H9 (cell line): ENCODE measurements around the gene TOMM70. TPM values are rescaled to one million over a fixed set of nuclear protein-coding genes. Genes with fewer than 3 reads are reported as not detected.
"Not testable (repeated sequence)": the region's sequence is repeated elsewhere in the genome, so short reads cannot be mapped to it uniquely, and the experiment has no call there.

ENCODE experiments used
- DNase-seq: peaks from one replicate; pipeline ENCODE4 v3.0.0-alpha.2; 2017
- H2AFZ ChIP-seq: one replicate; pipeline ENCODE4 v1.6.1; 2013; ENCODE audit warnings: mild to moderate bottlenecking, low read length, control low read depth, moderate library complexity
- H2AK5ac ChIP-seq: 2 replicates; pipeline ENCODE4 v1.6.1; 2013; ENCODE audit warnings: low read length, control low read depth, mixed read lengths; ENCODE audit not compliant: insufficient read length
- H2BK120ac ChIP-seq: one replicate; pipeline ENCODE4 v1.6.1; 2013; ENCODE audit warnings: low read depth, mild to moderate bottlenecking, low read length, control low read depth, inconsistent platforms; ENCODE audit not compliant: poor library complexity, severe bottlenecking
- H2BK12ac ChIP-seq: 2 replicates; pipeline ENCODE4 v1.6.1; 2013; ENCODE audit warnings: low read length, control low read depth, mixed read lengths, low read depth; ENCODE audit not compliant: insufficient read length
- H2BK15ac ChIP-seq: 2 replicates; pipeline ENCODE4 v1.6.1; 2013; ENCODE audit warnings: low read depth, low read length, control low read depth
- H2BK20ac ChIP-seq: one replicate; pipeline ENCODE4 v1.6.1; 2013; ENCODE audit warnings: low read depth, mild to moderate bottlenecking, low read length, control low read depth, inconsistent platforms; ENCODE audit not compliant: poor library complexity, severe bottlenecking
- H2BK5ac ChIP-seq: 2 replicates; pipeline ENCODE4 v1.6.1; 2013; ENCODE audit warnings: low read length, control low read depth, mixed read lengths; ENCODE audit not compliant: insufficient read length
- H3K14ac ChIP-seq: 2 replicates; pipeline ENCODE4 v1.6.1; 2013; ENCODE audit warnings: low read length, control low read depth; ENCODE audit not compliant: insufficient read depth
- H3K18ac ChIP-seq: 2 replicates; pipeline ENCODE4 v1.6.1; 2013; ENCODE audit warnings: low read depth, mild to moderate bottlenecking, mixed read lengths, low read length, control low read depth; ENCODE audit not compliant: insufficient read length
- H3K23ac ChIP-seq: 2 replicates; pipeline ENCODE4 v1.6.1; 2013; ENCODE audit warnings: low read length, control low read depth, mixed read lengths, low read depth; ENCODE audit not compliant: insufficient read length
- H3K23me2 ChIP-seq: 2 replicates; pipeline ENCODE4 v1.6.1; 2013; ENCODE audit warnings: low read depth, mild to moderate bottlenecking, mixed read lengths, low read length, control low read depth; ENCODE audit not compliant: insufficient read length, poor library complexity, severe bottlenecking
- H3K27ac ChIP-seq: 2 replicates; pipeline ENCODE4 v1.5.1; 2013; ENCODE audit warnings: low read length, control low read depth, mixed read lengths, low read depth; ENCODE audit not compliant: insufficient read length
- H3K27me3 ChIP-seq: 2 replicates; pipeline ENCODE4 v1.6.1; 2013; ENCODE audit warnings: low read length, control low read depth, inconsistent platforms; ENCODE audit not compliant: insufficient read depth
- H3K4ac ChIP-seq: 2 replicates; pipeline ENCODE4 v1.6.1; 2013; ENCODE audit warnings: low read depth, mild to moderate bottlenecking, control low read depth, inconsistent platforms, low read length, moderate library complexity
- H3K4me1 ChIP-seq: 2 replicates; pipeline ENCODE4 v1.6.1; 2013; ENCODE audit warnings: low read length, control low read depth, inconsistent platforms; ENCODE audit not compliant: insufficient read depth
- H3K4me2 ChIP-seq: 2 replicates; pipeline ENCODE4 v1.6.1; 2013; ENCODE audit warnings: low read length, control low read depth, mixed read lengths; ENCODE audit not compliant: insufficient read length, insufficient read depth
- H3K56ac ChIP-seq: 2 replicates; pipeline ENCODE4 v1.6.1; 2013; ENCODE audit warnings: low read depth, mild to moderate bottlenecking, mixed read lengths, low read length, control low read depth; ENCODE audit not compliant: insufficient read length
- H3K79me1 ChIP-seq: 2 replicates; pipeline ENCODE4 v1.6.1; 2013; ENCODE audit warnings: low read depth, mild to moderate bottlenecking, moderate library complexity, low read length, control low read depth, inconsistent platforms; ENCODE audit not compliant: insufficient read depth, poor library complexity, severe bottlenecking
- H3K79me2 ChIP-seq: 2 replicates; pipeline ENCODE4 v1.6.1; 2013; ENCODE audit warnings: low read length, control low read depth, inconsistent platforms; ENCODE audit not compliant: insufficient read depth
- H3K9ac ChIP-seq: 2 replicates; pipeline ENCODE4 v1.6.1; 2013; ENCODE audit warnings: low read length, control low read depth, mixed read lengths; ENCODE audit not compliant: insufficient read length; ENCODE audit errors: extremely low read depth
- H3K9me3 ChIP-seq: one replicate; pipeline ENCODE4 v1.6.1; 2013; ENCODE audit warnings: low read depth, low read length, inconsistent platforms; ENCODE audit not compliant: control insufficient read depth
- H3T11ph ChIP-seq: one replicate; pipeline ENCODE4 v1.6.1; 2013; ENCODE audit warnings: mild to moderate bottlenecking, low read length, control low read depth, inconsistent platforms
- H4K20me1 ChIP-seq: one replicate; pipeline ENCODE4 v1.6.1; 2013; ENCODE audit not compliant: control insufficient read depth, insufficient read length, insufficient read depth
- H4K5ac ChIP-seq: 2 replicates; pipeline ENCODE4 v1.6.1; 2013; ENCODE audit warnings: low read depth, mild to moderate bottlenecking, mixed read lengths, low read length, control low read depth; ENCODE audit not compliant: insufficient read length
- H4K8ac ChIP-seq: replicated peaks from 2 replicates; pipeline ENCODE4 v1.6.1; 2013; ENCODE audit warnings: low read length, control low read depth, mixed read lengths, low read depth; ENCODE audit not compliant: insufficient read length
- H4K91ac ChIP-seq: 2 replicates; pipeline ENCODE4 v1.6.1; 2013; ENCODE audit warnings: low read depth, mild to moderate bottlenecking, moderate library complexity, mixed read lengths, low read length, control low read depth; ENCODE audit not compliant: insufficient read length
- H3K27ac Mint-ChIP-seq, 3 experiments: 2 replicates in 2 of 3; 3 replicates in 1 of 3; pipeline ENCODE4 v1.8.0; 2020 to 2021; ENCODE audit warnings: mixed read lengths in 3 of 3, mild to moderate bottlenecking in 1 of 3, moderate library complexity in 1 of 3
- H3K27me3 Mint-ChIP-seq: 2 replicates; pipeline ENCODE4 v1.8.0; 2021; ENCODE audit warnings: low read depth, mild to moderate bottlenecking, moderate library complexity, mixed read lengths
- H3K36me3 Mint-ChIP-seq, 3 experiments: 2 replicates in 2 of 3; 3 replicates in 1 of 3; pipeline ENCODE4 v1.8.0; 2020 to 2021; ENCODE audit warnings: low read depth in 3 of 3, mixed read lengths in 3 of 3; ENCODE audit not compliant: insufficient read depth in 1 of 3
- H3K4me1 Mint-ChIP-seq, 2 experiments: 2 replicates each; pipeline ENCODE4 v1.8.0; 2020; ENCODE audit warnings: mixed read lengths in 2 of 2
- H3K4me3 Mint-ChIP-seq, 2 experiments: 2 replicates in 1 of 2; 3 replicates in 1 of 2; pipeline ENCODE4 v1.8.0; 2020 to 2021; ENCODE audit warnings: mild to moderate bottlenecking in 2 of 2, mixed read lengths in 2 of 2, moderate library complexity in 1 of 2
- H3K9me3 Mint-ChIP-seq, 2 experiments: 2 replicates in 1 of 2; 3 replicates in 1 of 2; pipeline ENCODE4 v1.8.0; 2020; ENCODE audit warnings: mild to moderate bottlenecking in 2 of 2, mixed read lengths in 2 of 2, moderate library complexity in 1 of 2
- WGBS: extraction: QIAGEN DNeasy Blood & Tissue Kit; methylation state at CpG from one replicate; pipeline ENCODE4 v1.1.7; 2013; ENCODE audit warnings: missing lambda C conversion rate, low lambda C conversion rate, mixed read lengths; ENCODE audit not compliant: insufficient read length; ENCODE audit errors: extremely low coverage; 5-methylcytosine and 5-hydroxymethylcytosine counted together
- total RNA-seq: library from RNA; stranded (reverse); gene quantifications from 2 replicates; pipeline ENCODE4 v1.2.1, GENCODE V29; 2021
- TF ChIP-seq, protein P1 (sequence below): fragments of 200-600 bp; sonication (generic); conservative IDR thresholded peaks from 3 replicates; pipeline ENCODE4 v1.8.0; 2021; ENCODE audit warnings: antibody characterized with exemption, mild to moderate bottlenecking

The TOMM70 gene
- total RNA-seq, 1 experiment from 2014 or later: 53.0 TPM

DNA sequence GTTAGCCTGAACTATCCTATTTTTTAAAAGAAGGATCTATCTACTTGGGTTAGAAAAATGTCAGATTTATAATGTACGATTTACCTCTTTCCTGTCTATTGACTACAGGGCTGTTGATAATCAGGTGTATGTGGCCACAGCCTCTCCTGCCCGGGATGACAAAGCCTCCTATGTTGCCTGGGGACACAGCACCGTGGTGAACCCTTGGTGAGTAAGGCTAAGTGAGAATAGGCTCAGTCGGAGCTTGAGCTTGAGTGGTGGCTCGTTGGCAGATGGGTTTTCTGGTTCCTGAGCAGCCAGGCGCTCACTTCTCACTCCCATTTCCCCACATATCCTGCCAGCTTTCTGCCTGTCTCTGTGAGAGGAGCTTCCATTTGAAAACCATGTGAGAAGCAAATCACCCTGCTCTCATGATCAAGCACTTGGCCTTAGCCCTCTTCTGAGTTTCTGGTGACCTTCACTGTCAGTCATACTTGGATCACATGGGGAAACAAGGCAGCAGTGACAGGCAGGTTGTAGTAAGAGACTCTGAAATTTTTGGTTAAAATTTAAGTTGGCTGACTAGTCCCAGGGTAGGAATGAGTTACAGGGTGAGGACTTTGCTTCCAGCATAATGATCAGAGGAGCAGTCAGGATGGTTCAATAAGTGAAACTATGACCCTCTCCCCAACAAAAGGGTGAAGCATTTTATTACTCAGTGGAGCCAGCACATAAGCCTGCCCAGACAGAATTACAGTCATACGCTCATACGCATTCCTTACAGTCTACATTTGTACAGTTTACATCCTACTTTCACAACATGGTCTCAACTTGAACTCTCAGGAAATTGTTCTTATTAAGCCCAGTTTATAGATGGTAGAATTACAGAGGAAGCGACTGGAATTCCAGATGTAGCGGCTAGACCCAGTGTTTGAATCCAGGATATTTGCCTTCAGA lies 48.3 kb downstream of the TOMM70 start:
- Histone ChIP-seq H2BK20ac (no peak overlapping the region), H3K79me2 (no peaks in the 10 kb centered on the region), H3K27me3 (no peaks in the 10 kb centered on the region), H3K9me3 (no peaks in the 10 kb centered on the region), H2AFZ (no peak overlapping the region), H3K79me1 (no peaks in the 10 kb centered on the region), H3K23ac (no peak overlapping the region), H2BK15ac (no peak overlapping the region), H3K14ac (no peak overlapping the region), H4K91ac (no peak overlapping the region), H3K18ac (no peak overlapping the region), H2BK120ac (no peak overlapping the region), H2BK5ac (no peak overlapping the region), H2AK5ac (no peak overlapping the region), H2BK12ac (no peak overlapping the region), H3K56ac (no peak overlapping the region), H4K5ac (no peak overlapping the region), H3K4me2 (no peak overlapping the region), H3K9ac (no peak overlapping the region), H3K4ac (no peak overlapping the region), H4K8ac (no peak overlapping the region), H3K4me1 (no peaks in the 10 kb centered on the region), H3K23me2 (no peaks in the 10 kb centered on the region), H4K20me1 (no peaks in the 10 kb centered on the region), H3K27ac (no peak overlapping the region), H3T11ph (no peak overlapping the region)
- TF ChIP-seq, protein P1, sequence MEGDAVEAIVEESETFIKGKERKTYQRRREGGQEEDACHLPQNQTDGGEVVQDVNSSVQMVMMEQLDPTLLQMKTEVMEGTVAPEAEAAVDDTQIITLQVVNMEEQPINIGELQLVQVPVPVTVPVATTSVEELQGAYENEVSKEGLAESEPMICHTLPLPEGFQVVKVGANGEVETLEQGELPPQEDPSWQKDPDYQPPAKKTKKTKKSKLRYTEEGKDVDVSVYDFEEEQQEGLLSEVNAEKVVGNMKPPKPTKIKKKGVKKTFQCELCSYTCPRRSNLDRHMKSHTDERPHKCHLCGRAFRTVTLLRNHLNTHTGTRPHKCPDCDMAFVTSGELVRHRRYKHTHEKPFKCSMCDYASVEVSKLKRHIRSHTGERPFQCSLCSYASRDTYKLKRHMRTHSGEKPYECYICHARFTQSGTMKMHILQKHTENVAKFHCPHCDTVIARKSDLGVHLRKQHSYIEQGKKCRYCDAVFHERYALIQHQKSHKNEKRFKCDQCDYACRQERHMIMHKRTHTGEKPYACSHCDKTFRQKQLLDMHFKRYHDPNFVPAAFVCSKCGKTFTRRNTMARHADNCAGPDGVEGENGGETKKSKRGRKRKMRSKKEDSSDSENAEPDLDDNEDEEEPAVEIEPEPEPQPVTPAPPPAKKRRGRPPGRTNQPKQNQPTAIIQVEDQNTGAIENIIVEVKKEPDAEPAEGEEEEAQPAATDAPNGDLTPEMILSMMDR: no peak
- H3K4me3 Mint-ChIP-seq: no peak overlapping the region
- DNase-seq: no peak
- H3K36me3 Mint-ChIP-seq: peaks cover 12 to 45% (median 19%) of the 10 kb centered on the region in 3 experiments; a peak in 6 of 7 replicates
- no peaks in the 10 kb centered on the region for H3K4me1 Mint-ChIP-seq
- no peaks in the 10 kb centered on the region for H3K9me3 Mint-ChIP-seq
- no peaks in the 10 kb centered on the region for H3K27me3 Mint-ChIP-seq
- peak overlapping the region in 1 of 3 experiments; percentile 6; a peak in 1 of 7 replicates for H3K27ac Mint-ChIP-seq
- no CpG with 5 or more reads among the region's 10 CpGs for WGBS

DNA sequence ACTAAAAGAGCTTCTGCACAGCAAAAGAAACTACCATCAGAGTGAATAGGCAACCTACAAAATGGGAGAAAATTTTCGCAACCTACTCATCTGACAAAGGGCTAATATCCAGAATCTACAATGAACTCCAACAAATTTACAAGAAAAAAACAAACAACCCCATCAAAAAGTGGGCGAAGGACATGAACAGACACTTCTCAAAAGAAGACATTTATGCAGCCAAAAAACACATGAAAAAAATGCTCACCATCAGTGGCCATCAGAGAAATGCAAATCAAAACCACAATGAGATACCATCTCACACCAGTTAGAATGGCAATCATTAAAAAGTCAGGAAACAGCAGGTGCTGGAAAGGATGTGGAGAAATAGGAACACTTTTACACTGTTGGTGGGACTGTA lies 49.1 kb downstream of the TOMM70 start:
- H2BK20ac ChIP-seq, H3T11ph ChIP-seq, H3K4ac ChIP-seq, H3K27ac Mint-ChIP-seq, H2AK5ac ChIP-seq, H3K9me3 Mint-ChIP-seq, H2BK12ac ChIP-seq, H4K20me1 ChIP-seq, H3K4me1 ChIP-seq, H2BK5ac ChIP-seq, H3K9me3 ChIP-seq, H3K9ac ChIP-seq, H2BK120ac ChIP-seq, H3K4me2 ChIP-seq, H3K23me2 ChIP-seq, H4K91ac ChIP-seq, H3K23ac ChIP-seq, H3K4me3 Mint-ChIP-seq, H3K27me3 ChIP-seq, H3K27me3 Mint-ChIP-seq, H3K4me1 Mint-ChIP-seq, H4K5ac ChIP-seq, H3K14ac ChIP-seq, H2BK15ac ChIP-seq, H3K56ac ChIP-seq, DNase-seq, H3K18ac ChIP-seq, H4K8ac ChIP-seq, H3K79me1 ChIP-seq, H3K79me2 ChIP-seq, H3K27ac ChIP-seq, H2AFZ ChIP-seq: not testable (repeated sequence)
- peaks cover 12 to 49% (median 19%) of the 10 kb centered on the region in 3 experiments; a peak in 6 of 7 replicates for H3K36me3 Mint-ChIP-seq
- no CpG with 5 or more reads among the region's 2 CpGs for WGBS
